GM10266 (cell line): Measurements from ENCODE around the gene PRKCE.

Experiments
- DNase-seq: peaks from one replicate; pipeline ENCODE4 v3.0.0; 2012; ENCODE audit errors: extremely low spot score
- TF ChIP-seq, protein P1 (sequence below): IDR thresholded peaks from 2 replicates; pipeline ENCODE4 v1.5.1; 2012; ENCODE audit warnings: mild to moderate bottlenecking, low read depth; ENCODE audit not compliant: control insufficient read depth, insufficient read depth; ENCODE audit errors: missing control alignments

PRKCE gene

DNA sequence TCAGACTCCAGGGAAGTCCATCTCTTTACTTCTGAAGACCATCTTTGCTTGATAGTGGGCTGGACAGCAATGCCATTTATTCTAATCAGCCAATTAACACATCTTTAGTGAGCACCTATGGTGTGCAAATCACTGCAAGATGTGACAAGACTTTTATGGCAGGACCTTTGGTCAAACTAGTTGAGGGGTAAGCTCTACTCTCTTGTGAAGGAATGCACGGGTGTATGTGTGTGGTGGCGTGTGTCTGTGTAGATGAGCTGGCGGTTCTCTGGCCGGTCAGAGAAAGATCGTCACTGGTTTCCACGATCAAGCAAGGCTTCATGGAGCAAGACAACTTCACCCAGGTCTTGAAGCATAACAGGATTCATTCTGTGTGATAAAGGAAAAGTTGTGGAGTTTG is 364.6 kb downstream of the PRKCE start:
- DNase-seq, result no peak
- TF ChIP-seq, protein P1, sequence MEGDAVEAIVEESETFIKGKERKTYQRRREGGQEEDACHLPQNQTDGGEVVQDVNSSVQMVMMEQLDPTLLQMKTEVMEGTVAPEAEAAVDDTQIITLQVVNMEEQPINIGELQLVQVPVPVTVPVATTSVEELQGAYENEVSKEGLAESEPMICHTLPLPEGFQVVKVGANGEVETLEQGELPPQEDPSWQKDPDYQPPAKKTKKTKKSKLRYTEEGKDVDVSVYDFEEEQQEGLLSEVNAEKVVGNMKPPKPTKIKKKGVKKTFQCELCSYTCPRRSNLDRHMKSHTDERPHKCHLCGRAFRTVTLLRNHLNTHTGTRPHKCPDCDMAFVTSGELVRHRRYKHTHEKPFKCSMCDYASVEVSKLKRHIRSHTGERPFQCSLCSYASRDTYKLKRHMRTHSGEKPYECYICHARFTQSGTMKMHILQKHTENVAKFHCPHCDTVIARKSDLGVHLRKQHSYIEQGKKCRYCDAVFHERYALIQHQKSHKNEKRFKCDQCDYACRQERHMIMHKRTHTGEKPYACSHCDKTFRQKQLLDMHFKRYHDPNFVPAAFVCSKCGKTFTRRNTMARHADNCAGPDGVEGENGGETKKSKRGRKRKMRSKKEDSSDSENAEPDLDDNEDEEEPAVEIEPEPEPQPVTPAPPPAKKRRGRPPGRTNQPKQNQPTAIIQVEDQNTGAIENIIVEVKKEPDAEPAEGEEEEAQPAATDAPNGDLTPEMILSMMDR, result no peak

GRCh38 chr2:46018773-46019591 is 367.5 kb downstream of the PRKCE start:
- DNase-seq, result no peak
- TF ChIP-seq, protein P1, result no peak

- no peak for DNase-seq
- TF ChIP-seq, protein P1, result no peak
These were observed 368.9 kb downstream of the PRKCE start for GRCh38 chr2:46020416-46020815.

GRCh38 chr2:46023165-46023854 is 371.8 kb downstream of the PRKCE start:
- no peak for DNase-seq
- TF ChIP-seq, protein P1, result no peak

DNA sequence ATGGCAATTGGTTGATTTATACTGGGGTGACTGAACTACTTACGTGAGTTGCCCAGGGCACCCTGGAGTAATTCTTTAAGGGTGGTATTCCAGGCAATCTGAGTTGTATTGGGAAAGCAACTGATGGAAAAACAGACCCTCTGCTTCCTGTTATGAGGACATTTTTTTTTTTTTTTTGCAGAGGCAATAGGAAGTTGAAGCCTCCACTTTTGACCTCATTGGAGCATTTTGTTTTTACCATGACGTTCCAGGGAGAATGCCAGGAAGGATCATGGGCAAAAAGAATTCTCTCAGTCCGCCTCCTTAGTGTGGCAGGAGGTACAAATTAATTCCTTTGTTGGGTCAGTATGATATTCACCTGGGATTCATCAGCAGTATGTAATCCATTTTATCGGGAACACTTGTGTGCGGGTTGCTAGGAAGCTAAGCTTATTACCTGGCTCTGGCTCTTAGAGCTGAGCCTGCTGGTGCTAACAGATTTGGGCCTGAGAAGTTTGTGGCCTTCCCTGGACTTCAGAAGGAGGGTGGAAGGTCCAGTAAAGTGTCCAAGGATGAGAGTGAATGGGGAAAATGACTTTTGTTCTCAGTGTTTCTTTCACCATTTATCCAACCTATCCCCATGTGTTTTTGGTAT is 372.8 kb downstream of the PRKCE start:
- TF ChIP-seq, protein P1, result no peak
- no peak for DNase-seq

GRCh38 chr2:46025081-46025480 is 373.6 kb downstream of the PRKCE start:
- DNase-seq, result no peak
- TF ChIP-seq, protein P1, result no peak
